HG02623 (cell line): Measurements from ENCODE around the gene IFNA10.
"Not testable (repeated sequence)": the region's sequence is repeated elsewhere in the genome, so short reads cannot be mapped to it uniquely, and the experiment has no call there.

Experiments
- ATAC-seq: cut with Tn5 transposase; IDR thresholded peaks from one replicate; pipeline ENCODE4 v1.9.1; 2021; ENCODE audit warnings: moderate library complexity; ENCODE audit not compliant: unreplicated experiment

Gene IFNA10

GRCh38 chr9:21207043-21207442 is at the start of gene IFNA10:
Gene IFNA10, minus strand, starts transcription at chr9:21207143. Its CDS starts 46 bp downstream, at chr9:21207097.
- ATAC-seq: not testable (repeated sequence)

GRCh38 chr9:21255538-21256212 is 48.7 kb upstream of the IFNA10 start:
- ATAC-seq: no peak

- ATAC-seq: peak; percentile 69
These were observed 46.0 kb upstream of the IFNA10 start for GRCh38 chr9:21252721-21253547.

- ATAC-seq: no peak
These were observed 44.7 kb upstream of the IFNA10 start for GRCh38 chr9:21251638-21252037.

- ATAC-seq: no peak
These were observed 44.2 kb upstream of the IFNA10 start for GRCh38 chr9:21251190-21251589.

- ATAC-seq: no peak
These were observed 37.9 kb upstream of the IFNA10 start for GRCh38 chr9:21244836-21245235.

GRCh38 chr9:21239911-21240310 is 33.0 kb upstream of the IFNA10 start, which contains the start of gene IFNA14:
Gene IFNA14, minus strand, starts transcription at chr9:21240005. Its CDS starts 70 bp downstream, at chr9:21239935.
- no peak for ATAC-seq

- not testable (repeated sequence) for ATAC-seq
These were observed 29.4 kb upstream of the IFNA10 start for GRCh38 chr9:21236360-21236714.

- peak; percentile 81 for ATAC-seq
These were observed 28.8 kb upstream of the IFNA10 start for GRCh38 chr9:21235468-21236359.

GRCh38 chr9:21234153-21234687 is 27.3 kb upstream of the IFNA10 start:
- no peak for ATAC-seq

GRCh38 chr9:21233258-21233657 is 26.3 kb upstream of the IFNA10 start:
- ATAC-seq: no peak

GRCh38 chr9:21228122-21228521 is 21.2 kb upstream of the IFNA10 start, which contains the start of gene IFNA17:
Gene IFNA17, minus strand, starts transcription at chr9:21228222. Its CDS starts 49 bp downstream, at chr9:21228173.
- no peak for ATAC-seq

- not testable (repeated sequence) for ATAC-seq
These were observed 10.3 kb upstream of the IFNA10 start, which contains the start of gene IFNA16 for GRCh38 chr9:21217211-21217610. Gene IFNA16, minus strand, starts transcription at chr9:21217311. Its CDS starts 6 bp downstream, at chr9:21217305.

GRCh38 chr9:21213411-21214326 is 6.7 kb upstream of the IFNA10 start:
- ATAC-seq: peak; percentile 75

- not testable (repeated sequence) for ATAC-seq
These were observed 5.2 kb upstream of the IFNA10 start for GRCh38 chr9:21212160-21212559.

GRCh38 chr9:21210782-21211181 is 3.8 kb upstream of the IFNA10 start:
- ATAC-seq: not testable (repeated sequence)

GRCh38 chr9:21210311-21210710 is 3.4 kb upstream of the IFNA10 start:
- no peak for ATAC-seq

GRCh38 chr9:21205204-21205603 is 1.7 kb downstream of the IFNA10 start:
- no peak for ATAC-seq

GRCh38 chr9:21202105-21202504 is 4.8 kb downstream of the IFNA10 start, which contains the start of gene IFNA7:
Gene IFNA7, minus strand, starts transcription at chr9:21202205. Its CDS starts 40 bp downstream, at chr9:21202165.
- ATAC-seq: not testable (repeated sequence)
